Measurements from ENCODE around the gene IL15RA. TPM values are rescaled to one million over a fixed set of nuclear protein-coding genes. Genes with fewer than 3 reads are reported as not detected.

IL15RA gene
- total RNA-seq, 1 experiment from 2014 or later = 1.9 TPM

DNA sequence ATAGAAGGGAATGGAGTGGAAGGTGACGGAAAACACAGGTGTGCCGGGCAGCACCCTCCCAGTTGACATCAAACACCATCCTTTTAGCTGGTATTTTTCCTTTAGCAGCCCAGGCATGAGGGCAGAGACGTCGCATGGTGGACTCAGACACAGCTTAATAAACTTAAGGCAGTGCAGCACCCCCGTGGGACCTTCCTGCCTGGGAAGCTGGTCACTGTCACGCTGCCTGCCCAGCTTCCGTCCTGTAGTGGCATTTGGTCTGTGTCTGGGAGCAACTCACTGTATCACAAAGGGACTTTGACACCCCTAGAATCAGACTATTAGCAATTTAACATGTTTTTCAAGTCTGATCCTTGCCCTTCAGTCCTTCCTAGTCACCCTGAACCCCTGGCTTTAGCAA is 35.8 kb downstream of the IL15RA start:
- Mint-ChIP-seq H3K9me3 (no peaks in the 10 kb centered on the region), H3K27me3 (ENCODE audit: low read depth) (no peaks in the 10 kb centered on the region), H3K27ac (no peak overlapping the region), H3K4me1 (peaks cover 30% of the 10 kb centered on the region), H3K36me3 (peaks cover 20% of the 10 kb centered on the region), H3K4me3 (no peak overlapping the region)
- DNase-seq (ENCODE audit: low spot score) (no peak), ATAC-seq (no peak)
- no peak for TF ChIP-seq ZNF138 (CRISPR knock-in tag; conservative IDR thresholded peaks at IDR 0.05)
- no peak for TF ChIP-seq NFE2L1 (CRISPR knock-in tag; IDR thresholded peaks at IDR 0.05)
- TF ChIP-seq TEAD4 (CRISPR knock-in tag; IDR thresholded peaks at IDR 0.05) = no peak
- no peak for TF ChIP-seq FOXJ3 (CRISPR knock-in tag; IDR thresholded peaks at IDR 0.05; ENCODE audit: borderline replicate concordance)
- TF ChIP-seq NFYB (CRISPR knock-in tag; conservative IDR thresholded peaks at IDR 0.05; ENCODE audit: low read depth) = no peak
- no peak for TF ChIP-seq TCF7 (CRISPR knock-in tag; IDR thresholded peaks at IDR 0.05; ENCODE audit: low read depth)
- no peak for TF ChIP-seq SP1 (CRISPR knock-in tag; conservative IDR thresholded peaks at IDR 0.05)
- TF ChIP-seq MYBL2 (CRISPR knock-in tag; IDR thresholded peaks at IDR 0.05) = no peak
- TF ChIP-seq CREM (CRISPR knock-in tag; IDR thresholded peaks at IDR 0.05) = no peak
- TF ChIP-seq, protein P1, sequence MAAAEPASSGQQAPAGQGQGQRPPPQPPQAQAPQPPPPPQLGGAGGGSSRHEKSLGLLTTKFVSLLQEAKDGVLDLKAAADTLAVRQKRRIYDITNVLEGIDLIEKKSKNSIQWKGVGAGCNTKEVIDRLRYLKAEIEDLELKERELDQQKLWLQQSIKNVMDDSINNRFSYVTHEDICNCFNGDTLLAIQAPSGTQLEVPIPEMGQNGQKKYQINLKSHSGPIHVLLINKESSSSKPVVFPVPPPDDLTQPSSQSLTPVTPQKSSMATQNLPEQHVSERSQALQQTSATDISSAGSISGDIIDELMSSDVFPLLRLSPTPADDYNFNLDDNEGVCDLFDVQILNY (CRISPR knock-in tag; IDR thresholded peaks at IDR 0.05) = no peak
- no peak for TF ChIP-seq EMX1 (CRISPR knock-in tag; IDR thresholded peaks at IDR 0.05)
- no peak for TF ChIP-seq JAZF1 (CRISPR knock-in tag; IDR thresholded peaks at IDR 0.05)
- no peak for TF ChIP-seq RELA (CRISPR knock-in tag; IDR thresholded peaks at IDR 0.05; ENCODE audit: borderline replicate concordance)
- ChIA-PET POLR2A (interaction anchor here (0.5 kb wide), 1 partner anchor 133 kb away, joined by 4 read pairs; no protein-coding TSS in a partner anchor), CTCF (interaction anchor here (1.8 kb wide), 1 partner anchor 51 kb away, joined by 5 read pairs; the partner anchor contains the start of genes ANKRD16 and FBH1)

DNA sequence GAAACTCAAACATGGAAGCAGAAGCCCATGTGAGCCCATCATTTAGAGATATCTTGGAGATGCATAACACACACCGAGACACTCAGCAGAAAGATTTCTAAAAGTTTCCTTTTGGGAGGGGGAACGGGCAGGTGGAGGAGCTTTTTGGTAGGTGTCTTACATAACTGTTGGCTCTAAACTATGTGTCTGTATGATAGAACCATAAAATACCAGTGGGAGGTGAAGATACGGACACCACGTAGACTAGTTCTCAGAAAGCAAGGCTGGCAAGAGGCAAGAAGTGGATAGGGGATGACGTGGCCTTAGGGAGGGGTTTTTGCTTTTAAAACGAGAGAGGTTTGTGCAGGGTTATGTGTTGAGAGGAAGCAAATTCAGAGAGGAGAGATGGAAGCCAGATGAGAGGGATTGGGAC is 36.5 kb downstream of the IL15RA start:
- DNase-seq (ENCODE audit: low spot score) (no peak), ATAC-seq (no peak)
- no peaks in the 10 kb centered on the region for H3K27me3 Mint-ChIP-seq (ENCODE audit: low read depth)
- H3K36me3 Mint-ChIP-seq = peaks cover 25% of the 10 kb centered on the region
- peaks cover 24% of the 10 kb centered on the region for H3K4me1 Mint-ChIP-seq
- H3K4me3 Mint-ChIP-seq = no peak overlapping the region
- no peak overlapping the region for H3K27ac Mint-ChIP-seq
- ChIA-PET POLR2A (no interaction called here), CTCF (no interaction called here)
- no peaks in the 10 kb centered on the region for H3K9me3 Mint-ChIP-seq
- TF ChIP-seq ELF4 (CRISPR knock-in tag; IDR thresholded peaks at IDR 0.05; ENCODE audit: low read depth) (no peak), SMAD4 (CRISPR knock-in tag; IDR thresholded peaks at IDR 0.05) (no peak), ZNF423 (CRISPR knock-in tag; IDR thresholded peaks at IDR 0.05) (no peak), NR2C2 (CRISPR knock-in tag; IDR thresholded peaks at IDR 0.05) (no peak)
- TF ChIP-seq, protein P2, sequence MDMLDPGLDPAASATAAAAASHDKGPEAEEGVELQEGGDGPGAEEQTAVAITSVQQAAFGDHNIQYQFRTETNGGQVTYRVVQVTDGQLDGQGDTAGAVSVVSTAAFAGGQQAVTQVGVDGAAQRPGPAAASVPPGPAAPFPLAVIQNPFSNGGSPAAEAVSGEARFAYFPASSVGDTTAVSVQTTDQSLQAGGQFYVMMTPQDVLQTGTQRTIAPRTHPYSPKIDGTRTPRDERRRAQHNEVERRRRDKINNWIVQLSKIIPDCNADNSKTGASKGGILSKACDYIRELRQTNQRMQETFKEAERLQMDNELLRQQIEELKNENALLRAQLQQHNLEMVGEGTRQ (CRISPR knock-in tag; IDR thresholded peaks at IDR 0.05) = no peak
- TF ChIP-seq, protein P3, sequence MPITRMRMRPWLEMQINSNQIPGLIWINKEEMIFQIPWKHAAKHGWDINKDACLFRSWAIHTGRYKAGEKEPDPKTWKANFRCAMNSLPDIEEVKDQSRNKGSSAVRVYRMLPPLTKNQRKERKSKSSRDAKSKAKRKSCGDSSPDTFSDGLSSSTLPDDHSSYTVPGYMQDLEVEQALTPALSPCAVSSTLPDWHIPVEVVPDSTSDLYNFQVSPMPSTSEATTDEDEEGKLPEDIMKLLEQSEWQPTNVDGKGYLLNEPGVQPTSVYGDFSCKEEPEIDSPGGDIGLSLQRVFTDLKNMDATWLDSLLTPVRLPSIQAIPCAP (CRISPR knock-in tag; IDR thresholded peaks at IDR 0.05) = no peak
- TF ChIP-seq, protein P4, sequence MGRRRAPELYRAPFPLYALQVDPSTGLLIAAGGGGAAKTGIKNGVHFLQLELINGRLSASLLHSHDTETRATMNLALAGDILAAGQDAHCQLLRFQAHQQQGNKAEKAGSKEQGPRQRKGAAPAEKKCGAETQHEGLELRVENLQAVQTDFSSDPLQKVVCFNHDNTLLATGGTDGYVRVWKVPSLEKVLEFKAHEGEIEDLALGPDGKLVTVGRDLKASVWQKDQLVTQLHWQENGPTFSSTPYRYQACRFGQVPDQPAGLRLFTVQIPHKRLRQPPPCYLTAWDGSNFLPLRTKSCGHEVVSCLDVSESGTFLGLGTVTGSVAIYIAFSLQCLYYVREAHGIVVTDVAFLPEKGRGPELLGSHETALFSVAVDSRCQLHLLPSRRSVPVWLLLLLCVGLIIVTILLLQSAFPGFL (CRISPR knock-in tag; IDR thresholded peaks at IDR 0.05; ENCODE audit: borderline replicate concordance) = no peak
- TF ChIP-seq, protein P5, sequence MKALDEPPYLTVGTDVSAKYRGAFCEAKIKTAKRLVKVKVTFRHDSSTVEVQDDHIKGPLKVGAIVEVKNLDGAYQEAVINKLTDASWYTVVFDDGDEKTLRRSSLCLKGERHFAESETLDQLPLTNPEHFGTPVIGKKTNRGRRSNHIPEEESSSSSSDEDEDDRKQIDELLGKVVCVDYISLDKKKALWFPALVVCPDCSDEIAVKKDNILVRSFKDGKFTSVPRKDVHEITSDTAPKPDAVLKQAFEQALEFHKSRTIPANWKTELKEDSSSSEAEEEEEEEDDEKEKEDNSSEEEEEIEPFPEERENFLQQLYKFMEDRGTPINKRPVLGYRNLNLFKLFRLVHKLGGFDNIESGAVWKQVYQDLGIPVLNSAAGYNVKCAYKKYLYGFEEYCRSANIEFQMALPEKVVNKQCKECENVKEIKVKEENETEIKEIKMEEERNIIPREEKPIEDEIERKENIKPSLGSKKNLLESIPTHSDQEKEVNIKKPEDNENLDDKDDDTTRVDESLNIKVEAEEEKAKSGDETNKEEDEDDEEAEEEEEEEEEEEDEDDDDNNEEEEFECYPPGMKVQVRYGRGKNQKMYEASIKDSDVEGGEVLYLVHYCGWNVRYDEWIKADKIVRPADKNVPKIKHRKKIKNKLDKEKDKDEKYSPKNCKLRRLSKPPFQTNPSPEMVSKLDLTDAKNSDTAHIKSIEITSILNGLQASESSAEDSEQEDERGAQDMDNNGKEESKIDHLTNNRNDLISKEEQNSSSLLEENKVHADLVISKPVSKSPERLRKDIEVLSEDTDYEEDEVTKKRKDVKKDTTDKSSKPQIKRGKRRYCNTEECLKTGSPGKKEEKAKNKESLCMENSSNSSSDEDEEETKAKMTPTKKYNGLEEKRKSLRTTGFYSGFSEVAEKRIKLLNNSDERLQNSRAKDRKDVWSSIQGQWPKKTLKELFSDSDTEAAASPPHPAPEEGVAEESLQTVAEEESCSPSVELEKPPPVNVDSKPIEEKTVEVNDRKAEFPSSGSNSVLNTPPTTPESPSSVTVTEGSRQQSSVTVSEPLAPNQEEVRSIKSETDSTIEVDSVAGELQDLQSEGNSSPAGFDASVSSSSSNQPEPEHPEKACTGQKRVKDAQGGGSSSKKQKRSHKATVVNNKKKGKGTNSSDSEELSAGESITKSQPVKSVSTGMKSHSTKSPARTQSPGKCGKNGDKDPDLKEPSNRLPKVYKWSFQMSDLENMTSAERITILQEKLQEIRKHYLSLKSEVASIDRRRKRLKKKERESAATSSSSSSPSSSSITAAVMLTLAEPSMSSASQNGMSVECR (CRISPR knock-in tag; IDR thresholded peaks at IDR 0.05; ENCODE audit: borderline replicate concordance) = no peak
- TF ChIP-seq, protein P1 (CRISPR knock-in tag; IDR thresholded peaks at IDR 0.05) = no peak
- TF ChIP-seq, protein P6, sequence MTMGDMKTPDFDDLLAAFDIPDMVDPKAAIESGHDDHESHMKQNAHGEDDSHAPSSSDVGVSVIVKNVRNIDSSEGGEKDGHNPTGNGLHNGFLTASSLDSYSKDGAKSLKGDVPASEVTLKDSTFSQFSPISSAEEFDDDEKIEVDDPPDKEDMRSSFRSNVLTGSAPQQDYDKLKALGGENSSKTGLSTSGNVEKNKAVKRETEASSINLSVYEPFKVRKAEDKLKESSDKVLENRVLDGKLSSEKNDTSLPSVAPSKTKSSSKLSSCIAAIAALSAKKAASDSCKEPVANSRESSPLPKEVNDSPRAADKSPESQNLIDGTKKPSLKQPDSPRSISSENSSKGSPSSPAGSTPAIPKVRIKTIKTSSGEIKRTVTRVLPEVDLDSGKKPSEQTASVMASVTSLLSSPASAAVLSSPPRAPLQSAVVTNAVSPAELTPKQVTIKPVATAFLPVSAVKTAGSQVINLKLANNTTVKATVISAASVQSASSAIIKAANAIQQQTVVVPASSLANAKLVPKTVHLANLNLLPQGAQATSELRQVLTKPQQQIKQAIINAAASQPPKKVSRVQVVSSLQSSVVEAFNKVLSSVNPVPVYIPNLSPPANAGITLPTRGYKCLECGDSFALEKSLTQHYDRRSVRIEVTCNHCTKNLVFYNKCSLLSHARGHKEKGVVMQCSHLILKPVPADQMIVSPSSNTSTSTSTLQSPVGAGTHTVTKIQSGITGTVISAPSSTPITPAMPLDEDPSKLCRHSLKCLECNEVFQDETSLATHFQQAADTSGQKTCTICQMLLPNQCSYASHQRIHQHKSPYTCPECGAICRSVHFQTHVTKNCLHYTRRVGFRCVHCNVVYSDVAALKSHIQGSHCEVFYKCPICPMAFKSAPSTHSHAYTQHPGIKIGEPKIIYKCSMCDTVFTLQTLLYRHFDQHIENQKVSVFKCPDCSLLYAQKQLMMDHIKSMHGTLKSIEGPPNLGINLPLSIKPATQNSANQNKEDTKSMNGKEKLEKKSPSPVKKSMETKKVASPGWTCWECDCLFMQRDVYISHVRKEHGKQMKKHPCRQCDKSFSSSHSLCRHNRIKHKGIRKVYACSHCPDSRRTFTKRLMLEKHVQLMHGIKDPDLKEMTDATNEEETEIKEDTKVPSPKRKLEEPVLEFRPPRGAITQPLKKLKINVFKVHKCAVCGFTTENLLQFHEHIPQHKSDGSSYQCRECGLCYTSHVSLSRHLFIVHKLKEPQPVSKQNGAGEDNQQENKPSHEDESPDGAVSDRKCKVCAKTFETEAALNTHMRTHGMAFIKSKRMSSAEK (CRISPR knock-in tag; IDR thresholded peaks at IDR 0.05; ENCODE audit: borderline replicate concordance) = no peak

All from WTC11 (cell line).